ENCODE data around the gene SMAD4. TPM values are rescaled to one million over a fixed set of nuclear protein-coding genes. Genes with fewer than 3 reads are reported as not detected.
"Not testable (repeated sequence)": the region's sequence is repeated elsewhere in the genome, so short reads cannot be mapped to it uniquely, and the experiment has no call there.

The SMAD4 gene
- total RNA-seq, 1 experiment from 2014 or later: 108 TPM

DNA sequence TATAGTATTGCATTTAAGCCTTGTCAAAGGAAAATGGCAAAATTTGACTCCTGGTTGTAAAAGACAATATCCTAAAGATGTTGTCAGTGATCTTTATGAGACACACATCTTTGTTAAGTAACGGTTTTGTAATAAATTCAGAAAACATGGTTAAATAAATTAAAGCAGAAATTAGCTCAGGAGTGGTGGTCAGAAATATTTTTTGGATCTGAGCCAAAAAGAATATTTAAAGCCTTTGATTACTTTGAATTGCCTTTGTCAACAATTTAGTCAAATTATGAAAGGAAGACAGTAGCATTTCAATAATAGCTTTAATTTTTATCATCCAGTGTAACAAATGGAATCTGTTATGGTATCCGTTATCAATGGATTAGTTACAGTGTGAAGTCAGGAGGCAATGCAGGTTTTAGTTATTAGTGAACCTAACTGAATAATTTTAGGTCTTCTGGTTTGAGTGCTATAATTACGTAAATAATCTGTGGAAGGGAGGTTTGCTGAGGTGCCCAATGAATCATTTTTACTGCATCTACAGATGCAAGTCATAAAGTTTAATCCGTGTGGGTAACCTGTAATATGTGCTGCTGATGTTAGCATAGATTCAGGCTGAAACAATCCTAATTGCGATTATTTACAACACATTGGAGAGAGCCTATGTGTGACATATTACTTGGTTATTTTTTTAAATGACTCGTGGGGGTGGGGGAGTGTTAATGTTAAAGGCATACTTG, 42.7 kb downstream of the SMAD4 start:
- H3K9me3 ChIP-seq (replicated peaks): no peaks in the 10 kb centered on the region
- DNase-seq: no peak
- no peak overlapping the region for H3K27ac ChIP-seq
- no peaks in the 10 kb centered on the region for H3K4me1 ChIP-seq
- H3K36me3 ChIP-seq: peaks cover 42% of the 10 kb centered on the region
- H3K27me3 ChIP-seq: no peaks in the 10 kb centered on the region
- no peak overlapping the region for H3K4me3 ChIP-seq

DNA sequence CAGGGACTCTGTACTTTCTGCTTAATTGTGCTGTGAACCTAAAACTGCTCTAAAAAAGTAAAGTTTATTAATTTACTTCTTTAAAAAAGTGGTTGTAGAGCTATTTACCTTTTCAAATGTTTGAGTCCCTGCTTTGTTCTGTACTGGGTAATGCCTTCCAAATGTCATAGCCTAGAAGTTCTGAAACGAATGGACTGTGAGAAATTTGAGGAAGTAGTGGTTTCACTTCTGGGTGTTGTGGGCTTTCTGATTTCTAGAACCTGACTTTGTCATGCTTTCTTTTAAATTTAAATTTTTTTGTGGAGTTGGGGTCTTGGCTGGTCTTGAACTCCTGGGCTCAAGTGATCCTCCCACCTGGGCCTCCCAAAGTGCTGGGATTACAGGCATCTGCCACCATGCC, 44.6 kb downstream of the SMAD4 start:
- Histone ChIP-seq H3K27me3 (no peaks in the 10 kb centered on the region), H3K4me1 (no peaks in the 10 kb centered on the region), H3K4me3 (no peak overlapping the region), H3K36me3 (peaks cover 40% of the 10 kb centered on the region), H3K9me3 (replicated peaks) (no peaks in the 10 kb centered on the region), H3K27ac (no peak overlapping the region)
- no peak for DNase-seq

DNA sequence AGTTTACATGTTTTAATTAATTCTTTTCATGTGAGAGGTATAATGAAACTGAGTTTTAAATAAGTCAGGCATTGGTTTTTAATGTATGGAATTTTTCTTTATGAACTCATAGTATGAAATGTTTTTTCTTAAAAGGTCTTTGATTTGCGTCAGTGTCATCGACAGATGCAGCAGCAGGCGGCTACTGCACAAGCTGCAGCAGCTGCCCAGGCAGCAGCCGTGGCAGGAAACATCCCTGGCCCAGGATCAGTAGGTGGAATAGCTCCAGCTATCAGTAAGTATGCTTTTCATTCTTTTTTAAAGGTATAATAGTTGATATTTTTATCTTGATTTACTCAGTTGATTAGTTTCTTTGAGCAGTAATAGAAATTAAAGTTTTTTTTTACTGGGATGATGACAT, 46.5 kb downstream of the SMAD4 start:
- Histone ChIP-seq H3K36me3 (peaks cover 45% of the 10 kb centered on the region), H3K9me3 (replicated peaks) (no peaks in the 10 kb centered on the region), H3K27ac (no peak overlapping the region), H3K27me3 (no peaks in the 10 kb centered on the region), H3K4me1 (no peaks in the 10 kb centered on the region), H3K4me3 (no peak overlapping the region)
- DNase-seq: no peak

DNA sequence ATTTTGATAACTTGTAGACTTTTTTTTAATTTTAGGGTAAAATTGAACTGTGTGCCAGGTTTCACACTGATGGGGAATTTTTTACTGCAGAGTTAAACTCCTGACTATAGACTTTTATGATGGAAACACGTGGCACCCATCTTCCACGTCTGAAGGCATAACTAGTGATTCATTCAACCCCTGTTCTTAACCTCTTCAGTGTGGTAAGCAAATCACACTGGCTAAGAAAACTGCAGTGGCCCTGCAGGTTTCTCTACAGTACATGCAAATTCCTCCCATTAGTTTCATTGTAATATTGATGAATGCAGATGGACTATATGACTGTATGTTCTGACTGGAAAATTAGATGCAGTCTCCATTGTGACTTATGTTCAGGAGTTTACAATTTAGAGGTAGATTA, 47.2 kb downstream of the SMAD4 start:
- H3K4me1 ChIP-seq: no peaks in the 10 kb centered on the region
- H3K27ac ChIP-seq: no peak overlapping the region
- H3K36me3 ChIP-seq: peaks cover 47% of the 10 kb centered on the region
- no peak for DNase-seq
- no peaks in the 10 kb centered on the region for H3K27me3 ChIP-seq
- H3K4me3 ChIP-seq: no peak overlapping the region
- H3K9me3 ChIP-seq (replicated peaks): no peaks in the 10 kb centered on the region

DNA sequence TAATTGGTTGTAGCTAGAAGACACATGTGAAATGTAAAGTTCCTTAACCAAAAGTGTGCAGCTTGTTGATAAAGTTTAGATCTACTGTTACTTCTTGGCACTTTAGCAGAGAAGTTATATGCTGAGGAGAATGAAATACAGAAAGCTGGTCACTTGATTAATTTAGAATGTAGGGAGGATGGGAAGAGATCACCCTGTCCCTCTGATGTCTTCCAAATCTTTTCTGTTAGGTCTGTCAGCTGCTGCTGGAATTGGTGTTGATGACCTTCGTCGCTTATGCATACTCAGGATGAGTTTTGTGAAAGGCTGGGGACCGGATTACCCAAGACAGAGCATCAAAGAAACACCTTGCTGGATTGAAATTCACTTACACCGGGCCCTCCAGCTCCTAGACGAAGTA, 48.0 kb downstream of the SMAD4 start:
- peaks cover 52% of the 10 kb centered on the region for H3K36me3 ChIP-seq
- H3K4me1 ChIP-seq: no peaks in the 10 kb centered on the region
- DNase-seq: no peak
- no peaks in the 10 kb centered on the region for H3K9me3 ChIP-seq (replicated peaks)
- H3K27ac ChIP-seq: no peak overlapping the region
- no peak overlapping the region for H3K4me3 ChIP-seq
- H3K27me3 ChIP-seq: no peaks in the 10 kb centered on the region

DNA sequence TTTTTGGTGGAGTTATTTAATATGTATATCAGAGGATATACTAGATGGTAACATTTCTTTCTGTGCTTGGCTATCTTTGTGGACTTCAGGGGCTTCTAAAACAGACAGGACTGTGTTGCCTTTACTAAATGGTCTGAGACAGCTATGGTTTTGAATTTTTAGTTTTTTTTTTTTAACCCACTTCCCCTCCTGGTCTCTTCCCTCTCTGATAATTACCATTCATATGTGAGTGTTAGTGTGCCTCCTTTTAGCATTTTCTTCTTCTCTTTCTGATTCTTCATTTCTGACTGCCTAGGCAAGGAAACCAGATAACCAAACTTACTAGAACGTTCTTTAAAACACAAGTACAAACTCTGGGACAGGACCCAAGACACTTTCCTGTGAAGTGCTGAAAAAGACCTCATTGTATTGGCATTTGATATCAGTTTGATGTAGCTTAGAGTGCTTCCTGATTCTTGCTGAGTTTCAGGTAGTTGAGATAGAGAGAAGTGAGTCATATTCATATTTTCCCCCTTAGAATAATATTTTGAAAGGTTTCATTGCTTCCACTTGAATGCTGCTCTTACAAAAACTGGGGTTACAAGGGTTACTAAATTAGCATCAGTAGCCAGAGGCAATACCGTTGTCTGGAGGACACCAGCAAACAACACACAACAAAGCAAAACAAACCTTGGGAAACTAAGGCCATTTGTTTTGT, 52.7 kb downstream of the SMAD4 start:
- H3K9me3 ChIP-seq (replicated peaks): no peaks in the 10 kb centered on the region
- no peaks in the 10 kb centered on the region for H3K27me3 ChIP-seq
- DNase-seq: no peak
- peaks cover 65% of the 10 kb centered on the region for H3K36me3 ChIP-seq
- no peaks in the 10 kb centered on the region for H3K4me1 ChIP-seq
- H3K27ac ChIP-seq: no peak overlapping the region
- H3K4me3 ChIP-seq: no peak overlapping the region

DNA sequence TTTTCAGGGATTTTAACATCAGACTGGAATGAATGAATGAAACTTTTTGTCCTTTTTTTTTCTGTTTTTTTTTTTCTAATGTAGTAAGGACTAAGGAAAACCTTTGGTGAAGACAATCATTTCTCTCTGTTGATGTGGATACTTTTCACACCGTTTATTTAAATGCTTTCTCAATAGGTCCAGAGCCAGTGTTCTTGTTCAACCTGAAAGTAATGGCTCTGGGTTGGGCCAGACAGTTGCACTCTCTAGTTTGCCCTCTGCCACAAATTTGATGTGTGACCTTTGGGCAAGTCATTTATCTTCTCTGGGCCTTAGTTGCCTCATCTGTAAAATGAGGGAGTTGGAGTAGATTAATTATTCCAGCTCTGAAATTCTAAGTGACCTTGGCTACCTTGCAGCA, 53.4 kb downstream of the SMAD4 start:
- Histone ChIP-seq H3K36me3 (peaks cover 60% of the 10 kb centered on the region), H3K27me3 (no peaks in the 10 kb centered on the region), H3K4me1 (no peaks in the 10 kb centered on the region), H3K4me3 (no peak overlapping the region), H3K9me3 (replicated peaks) (no peaks in the 10 kb centered on the region; the same call in 1 of the 2 replicates), H3K27ac (no peak overlapping the region)
- DNase-seq: no peak

DNA sequence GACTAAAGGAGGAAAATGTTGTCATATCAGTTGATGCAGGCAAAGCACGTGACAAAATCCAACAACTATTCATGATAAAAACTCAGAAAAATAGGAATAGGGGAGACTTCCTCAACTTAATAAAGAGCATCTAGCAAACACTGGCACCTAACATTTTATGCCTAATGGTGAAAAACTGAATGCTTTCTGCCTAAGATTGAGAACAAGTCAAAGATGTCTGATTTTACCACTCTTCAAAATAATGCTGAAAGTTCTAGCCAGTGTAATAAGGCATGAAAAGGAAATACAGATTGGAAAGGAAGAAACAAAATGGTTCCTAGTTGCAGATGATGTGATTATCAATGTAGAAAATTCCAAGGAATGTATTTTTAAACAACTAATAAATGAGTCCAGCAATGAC, 58.4 kb downstream of the SMAD4 start:
- Histone ChIP-seq H3K36me3 (peaks cover 23% of the 10 kb centered on the region), H3K27ac (no peak overlapping the region)

DNA sequence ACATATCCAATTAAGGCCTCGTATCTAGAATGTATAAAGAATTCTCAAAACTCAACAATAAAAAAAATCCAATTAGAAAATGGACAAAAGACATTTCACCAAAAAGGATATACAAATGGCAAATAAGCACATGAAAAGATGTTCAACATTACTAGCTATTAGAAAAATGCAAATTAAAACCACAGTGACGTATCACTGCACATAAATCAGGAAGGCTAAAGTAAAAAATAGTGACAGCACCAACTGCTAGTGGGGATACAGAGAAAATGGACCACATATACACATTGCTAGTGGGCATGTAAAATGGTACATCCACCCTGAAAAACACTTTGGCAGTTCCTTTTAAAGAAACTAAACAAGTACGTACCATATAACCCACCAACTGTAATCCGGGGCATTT, 59.7 kb downstream of the SMAD4 start:
- no peaks in the 10 kb centered on the region for H3K27me3 ChIP-seq
- H3K27ac ChIP-seq: no peak overlapping the region; the same call in 1 of the 2 replicates
- peaks cover 7% of the 10 kb centered on the region for H3K9me3 ChIP-seq (replicated peaks)
- no peaks in the 10 kb centered on the region for H3K4me1 ChIP-seq
- H3K4me3 ChIP-seq: no peak overlapping the region
- DNase-seq: no peak
- peaks cover 18% of the 10 kb centered on the region for H3K36me3 ChIP-seq

More for the DNA sequence above, 58.4 kb downstream of the SMAD4 start:
- Histone ChIP-seq H3K4me3 (no peak overlapping the region), H3K4me1 (no peaks in the 10 kb centered on the region), H3K27me3 (no peaks in the 10 kb centered on the region), H3K9me3 (replicated peaks) (peaks cover 7% of the 10 kb centered on the region)
- DNase-seq: no peak

DNA sequence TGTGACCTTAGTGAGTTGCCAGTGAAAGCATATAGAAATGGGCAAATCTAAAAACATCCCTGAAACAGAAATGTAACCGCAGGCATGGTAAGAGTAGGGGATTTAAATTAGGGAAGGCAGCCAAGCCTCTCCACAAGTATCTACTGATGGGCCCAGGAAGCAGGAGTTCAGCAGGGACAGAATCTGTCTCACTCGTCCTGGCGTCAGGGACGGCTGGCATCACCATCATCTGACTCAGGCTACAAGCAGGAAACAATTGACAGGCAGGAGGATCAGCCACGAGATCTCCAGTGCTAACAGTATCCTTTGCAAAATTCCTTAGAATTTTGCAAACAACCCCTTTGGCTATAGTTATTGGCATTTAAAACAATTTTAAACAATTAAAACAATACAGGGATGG, 61.3 kb downstream of the SMAD4 start:
- Histone ChIP-seq H3K4me1 (no peaks in the 10 kb centered on the region), H3K27ac (no peak overlapping the region), H3K4me3 (no peak overlapping the region), H3K36me3 (peaks cover 7% of the 10 kb centered on the region), H3K9me3 (replicated peaks) (peaks cover 7% of the 10 kb centered on the region), H3K27me3 (no peaks in the 10 kb centered on the region)
- no peak for DNase-seq

DNA sequence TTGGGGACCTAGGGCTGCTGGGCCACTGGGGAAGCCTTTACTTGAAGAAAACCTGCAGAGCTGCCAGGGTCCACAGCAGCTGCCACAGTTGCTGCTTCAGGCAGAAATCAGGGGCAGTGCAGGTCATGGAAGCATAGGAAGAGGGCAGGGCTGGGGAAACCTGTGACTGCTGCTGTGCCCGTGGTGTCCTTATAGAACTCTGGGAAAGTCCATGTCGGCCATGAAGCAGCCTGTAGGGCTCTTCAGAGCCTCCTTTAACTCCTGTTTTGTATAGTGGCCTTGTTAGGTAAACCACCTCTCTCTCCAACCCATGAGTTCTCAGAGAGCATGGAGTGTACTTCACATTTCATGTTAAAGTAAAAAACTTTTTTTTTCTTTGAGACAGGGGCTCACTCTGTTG, 62.1 kb downstream of the SMAD4 start:
- H3K9me3 ChIP-seq (replicated peaks): peaks cover 7% of the 10 kb centered on the region
- H3K4me3 ChIP-seq: no peak overlapping the region
- H3K27me3 ChIP-seq: no peaks in the 10 kb centered on the region
- DNase-seq: peak in 1 of 2 experiments; percentile 35
- H3K4me1 ChIP-seq: no peaks in the 10 kb centered on the region; the same call in none of the 2 replicates
- no peak overlapping the region for H3K27ac ChIP-seq
- peaks cover under 1% of the 10 kb centered on the region for H3K36me3 ChIP-seq

DNA sequence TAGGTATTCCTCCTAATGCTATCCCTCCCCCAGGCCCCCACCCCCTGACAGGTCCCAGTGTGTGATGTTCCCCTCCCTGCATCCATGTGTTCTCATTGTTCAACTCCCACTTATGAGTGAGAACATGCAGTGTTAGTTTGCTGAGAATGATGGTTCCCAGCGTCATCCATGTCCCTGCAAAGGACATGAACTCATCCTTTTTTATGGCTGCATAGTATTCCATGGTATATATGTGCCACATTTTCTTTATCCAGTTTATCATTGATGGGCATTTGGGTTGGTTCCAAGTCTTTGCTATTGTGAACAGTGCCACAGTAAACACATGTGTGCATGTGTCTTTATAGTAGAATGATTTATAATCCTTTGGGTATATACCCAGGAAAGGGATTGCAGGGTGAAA, 63.0 kb downstream of the SMAD4 start:
- not testable (repeated sequence) for DNase-seq; H3K27me3 ChIP-seq; H3K4me1 ChIP-seq; H3K36me3 ChIP-seq; H3K4me3 ChIP-seq; H3K9me3 ChIP-seq (replicated peaks); H3K27ac ChIP-seq

DNA sequence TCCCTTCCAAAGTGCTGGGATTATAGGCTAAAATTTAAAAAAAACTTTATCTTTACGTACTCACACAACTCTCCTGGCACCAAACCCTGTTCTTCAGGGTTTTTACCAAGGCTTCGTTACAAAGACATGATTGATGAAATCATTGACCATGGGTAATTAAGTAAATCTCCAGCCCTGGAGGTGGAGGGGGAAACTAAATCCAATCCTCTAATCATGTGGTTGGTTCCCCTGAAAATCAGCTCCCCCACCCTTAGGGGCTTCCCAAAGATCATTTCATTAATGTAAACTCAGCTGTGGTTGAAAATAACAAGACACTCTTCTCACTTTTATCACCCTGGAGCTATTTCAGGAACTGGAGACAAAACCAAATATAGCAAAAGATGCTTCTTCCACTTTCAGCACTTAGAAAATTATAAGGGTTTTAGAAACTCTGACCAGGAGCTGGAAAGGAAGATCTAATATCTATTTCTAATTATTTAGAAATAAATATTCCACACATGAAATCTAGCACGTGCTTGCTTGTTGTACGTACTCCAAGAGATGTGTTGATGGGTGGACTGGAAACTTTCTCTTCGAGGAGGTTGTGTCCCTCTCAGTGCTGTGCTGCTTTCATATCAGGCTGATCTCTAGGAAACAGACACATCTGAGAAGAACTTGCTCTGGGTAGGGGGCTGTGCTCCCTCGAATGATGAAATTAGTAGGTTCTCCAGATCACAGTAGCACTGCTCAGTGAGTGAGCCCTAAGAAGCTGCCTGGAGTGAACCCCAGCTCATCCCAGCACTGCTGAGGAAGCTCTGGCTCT, 67.2 kb downstream of the SMAD4 start:
- Histone ChIP-seq H3K27me3 (no peaks in the 10 kb centered on the region), H3K36me3 (no peaks in the 10 kb centered on the region), H3K4me3 (no peak overlapping the region), H3K4me1 (peaks cover 8% of the 10 kb centered on the region), H3K27ac (peak overlapping the region; percentile 21), H3K9me3 (replicated peaks) (no peaks in the 10 kb centered on the region)
- DNase-seq: peak; percentile 59 to 82

DNA sequence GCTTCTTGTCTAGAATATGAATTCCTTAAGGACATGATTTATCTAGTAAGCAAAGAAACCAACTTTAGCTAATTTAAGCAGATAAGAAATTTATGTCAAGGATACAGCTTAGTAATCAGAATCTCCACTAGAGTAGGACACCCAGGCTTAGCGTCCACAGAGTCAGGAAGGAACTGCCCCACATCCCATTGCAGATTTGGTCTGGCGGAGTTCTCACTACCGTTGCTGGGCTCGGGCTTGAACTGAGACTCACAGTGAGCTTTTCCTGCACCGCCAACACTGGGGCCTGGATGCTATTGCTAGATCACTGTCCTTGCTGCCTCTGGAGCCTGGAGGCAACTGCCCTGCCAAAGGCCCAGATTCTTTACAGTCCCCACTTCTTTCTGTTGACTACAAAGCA, 68.1 kb downstream of the SMAD4 start:
- Histone ChIP-seq H3K27ac (no peak overlapping the region), H3K36me3 (no peaks in the 10 kb centered on the region), H3K4me3 (no peak overlapping the region), H3K4me1 (peaks cover 8% of the 10 kb centered on the region), H3K9me3 (replicated peaks) (no peaks in the 10 kb centered on the region), H3K27me3 (no peaks in the 10 kb centered on the region)
- peak in 1 of 2 experiments; percentile 29 for DNase-seq

DNA sequence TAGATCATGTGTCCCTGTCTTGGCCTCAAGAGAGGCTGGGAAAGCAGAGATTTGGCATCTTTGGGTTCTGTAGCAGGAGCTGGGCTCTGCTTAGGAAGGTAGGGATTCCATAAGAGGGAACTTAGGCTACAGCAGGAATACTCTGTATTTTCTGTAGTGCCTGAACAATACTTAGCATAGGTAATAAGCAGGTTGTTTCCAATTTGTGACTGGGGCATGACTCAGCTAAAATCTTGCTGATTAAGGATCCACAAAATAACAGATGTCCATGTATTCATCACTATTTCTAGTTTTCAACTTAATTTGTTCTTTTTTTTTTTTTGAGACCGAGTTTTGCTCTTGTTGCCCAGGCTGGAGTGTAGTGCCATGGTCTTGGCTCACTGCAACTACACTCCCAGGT, 68.5 kb downstream of the SMAD4 start:
- Histone ChIP-seq H3K9me3 (replicated peaks) (no peaks in the 10 kb centered on the region), H3K4me3 (no peak overlapping the region), H3K27ac (no peak overlapping the region), H3K27me3 (no peaks in the 10 kb centered on the region), H3K36me3 (no peaks in the 10 kb centered on the region), H3K4me1 (peaks cover 8% of the 10 kb centered on the region)
- no peak for DNase-seq
